T47D (cell line): ENCODE measurements around the gene ETV7.
"Not testable (repeated sequence)": the region's sequence is repeated elsewhere in the genome, so short reads cannot be mapped to it uniquely, and the experiment has no call there.

Experiments
- DNase-seq, 2 experiments: peaks; one replicate each; pipeline versions ENCODE4 v3.0.0 to v3.0.0-alpha.2; 2011 to 2012; ENCODE audit warnings: low read depth in 1 of 2, low spot score in 1 of 2
- JUND ChIP-seq: IDR thresholded peaks from 2 replicates; pipeline ENCODE4 v1.6.1; 2012; ENCODE audit warnings: low read depth
- in situ Hi-C: cut with HindIII; loops from 2 replicates; pipeline ENCODE4 v1.10.0; 2016; ENCODE audit warnings: low sequenced_read_pairs, low pct_unique_long_range_greater_than_20kb

The ETV7 gene

GRCh38 chr6:36340306-36340617 is 47.2 kb downstream of the ETV7 start:
- in situ Hi-C loops: no loop called here
- DNase-seq: no peak
- no peak for TF ChIP-seq JUND

- DNase-seq: no peak
- no peak for TF ChIP-seq JUND
- in situ Hi-C loops: no loop called here
Observed at GRCh38 chr6:36339146-36339545, 48.3 kb downstream of the ETV7 start.

- in situ Hi-C loops, DNase-seq: not testable (repeated sequence)
Observed at GRCh38 chr6:36338223-36338622, 49.2 kb downstream of the ETV7 start.

GRCh38 chr6:36337814-36338213 is 49.7 kb downstream of the ETV7 start:
- no peak for TF ChIP-seq JUND
- in situ Hi-C loops: no loop called here
- no peak for DNase-seq

- DNase-seq: no peak
- in situ Hi-C loops: no loop called here
Observed at GRCh38 chr6:36336779-36337241, 50.7 kb downstream of the ETV7 start, which contains the start of gene BNIP5. TSS of gene BNIP5 (minus strand) at chr6:36336888. CDS start at chr6:36330690, 6,198 bp downstream.

GRCh38 chr6:36336208-36336710 is 51.2 kb downstream of the ETV7 start:
- TF ChIP-seq JUND: no peak
- in situ Hi-C loops: no loop called here
- no peak for DNase-seq

More at GRCh38 chr6:36336779-36337241, 50.7 kb downstream of the ETV7 start, which contains the start of gene BNIP5:
- TF ChIP-seq JUND: no peak

GRCh38 chr6:36335465-36336207 is 51.8 kb downstream of the ETV7 start:
- in situ Hi-C loops: no loop called here
- no peak for TF ChIP-seq JUND
- DNase-seq: peak in 1 of 2 experiments; percentile 8

GRCh38 chr6:36334832-36335459 is 52.5 kb downstream of the ETV7 start:
- TF ChIP-seq JUND: no peak
- in situ Hi-C loops: no loop called here
- DNase-seq: peak; percentile 55 to 60

- no peak for TF ChIP-seq JUND
- DNase-seq: no peak
- in situ Hi-C loops: no loop called here
Observed at GRCh38 chr6:36333931-36334725, 53.3 kb downstream of the ETV7 start.

- TF ChIP-seq JUND: no peak
- DNase-seq: no peak
- in situ Hi-C loops: no loop called here
Observed at GRCh38 chr6:36333171-36333895, 54.1 kb downstream of the ETV7 start.

GRCh38 chr6:36331381-36331780 is 56.1 kb downstream of the ETV7 start:
- in situ Hi-C loops: no loop called here
- TF ChIP-seq JUND: no peak
- no peak for DNase-seq

- no peak for TF ChIP-seq JUND
- in situ Hi-C loops: no loop called here
- no peak for DNase-seq
Observed at GRCh38 chr6:36330366-36330765, 57.1 kb downstream of the ETV7 start.
